Loucy (cell line): Measurements from ENCODE around the gene GASK1A.

Experiments used
- EZH2phosphoT487 ChIP-seq: fragments of 200-600 bp; IDR thresholded peaks from 2 replicates; pipeline ENCODE4 v1.6.1; 2018; ENCODE audit warnings: antibody characterized with exemption, mild to moderate bottlenecking, moderate library complexity, borderline replicate concordance
- TF ChIP-seq, protein P1 (sequence below): fragments of 200-600 bp; sonication (generic); conservative IDR thresholded peaks from 2 replicates; pipeline ENCODE4 v1.5.1; 2014; ENCODE audit warnings: mild to moderate bottlenecking, antibody characterized with exemption, low read length

DNA sequence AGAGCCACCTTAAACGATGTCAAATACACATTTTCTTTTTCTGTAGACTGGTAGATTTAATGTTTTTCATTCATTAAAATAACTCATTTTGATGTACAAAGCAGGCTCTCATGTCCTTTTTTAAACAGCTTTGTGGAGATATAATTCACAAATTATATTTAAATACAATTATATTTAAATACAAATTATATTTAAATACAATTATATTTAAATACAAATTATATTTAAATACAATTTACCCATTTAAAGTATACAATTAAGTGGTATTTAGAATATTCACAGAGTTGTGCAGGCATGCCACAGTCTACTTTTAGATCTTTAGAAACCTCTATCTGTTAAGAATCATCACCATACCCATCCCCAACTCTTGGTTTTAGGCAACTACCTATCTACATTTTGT, 36.4 kb upstream of the GASK1A start:
- TF ChIP-seq, protein P1, sequence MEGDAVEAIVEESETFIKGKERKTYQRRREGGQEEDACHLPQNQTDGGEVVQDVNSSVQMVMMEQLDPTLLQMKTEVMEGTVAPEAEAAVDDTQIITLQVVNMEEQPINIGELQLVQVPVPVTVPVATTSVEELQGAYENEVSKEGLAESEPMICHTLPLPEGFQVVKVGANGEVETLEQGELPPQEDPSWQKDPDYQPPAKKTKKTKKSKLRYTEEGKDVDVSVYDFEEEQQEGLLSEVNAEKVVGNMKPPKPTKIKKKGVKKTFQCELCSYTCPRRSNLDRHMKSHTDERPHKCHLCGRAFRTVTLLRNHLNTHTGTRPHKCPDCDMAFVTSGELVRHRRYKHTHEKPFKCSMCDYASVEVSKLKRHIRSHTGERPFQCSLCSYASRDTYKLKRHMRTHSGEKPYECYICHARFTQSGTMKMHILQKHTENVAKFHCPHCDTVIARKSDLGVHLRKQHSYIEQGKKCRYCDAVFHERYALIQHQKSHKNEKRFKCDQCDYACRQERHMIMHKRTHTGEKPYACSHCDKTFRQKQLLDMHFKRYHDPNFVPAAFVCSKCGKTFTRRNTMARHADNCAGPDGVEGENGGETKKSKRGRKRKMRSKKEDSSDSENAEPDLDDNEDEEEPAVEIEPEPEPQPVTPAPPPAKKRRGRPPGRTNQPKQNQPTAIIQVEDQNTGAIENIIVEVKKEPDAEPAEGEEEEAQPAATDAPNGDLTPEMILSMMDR, result no peak
- TF ChIP-seq EZH2phosphoT487, result no peak
